Effector memory CD8-positive, alpha-beta T cell (primary cell): ENCODE data around the gene CCDC116.
A peak's percentile ranks its signal among the peaks of the same experiment; 100 is the strongest.
"Not testable (repeated sequence)": the region's sequence is repeated elsewhere in the genome, so short reads cannot be mapped to it uniquely, and the experiment has no call there.

ENCODE experiments used
- ATAC-seq: fragments of 150-1000 bp; cut with Tn5 transposase; replicated peaks from 2 replicates; pipeline ENCODE4 v1.10.0; 2021; ENCODE audit warnings: mild to moderate bottlenecking, moderate library complexity
- DNase-seq, 3 experiments: peaks; one replicate each; pipeline ENCODE4 v3.0.0; 2021
- H3K27ac Mint-ChIP-seq, 2 donors: one replicate each; pipeline ENCODE4 v1.8.0; 2022; ENCODE audit warnings: mild to moderate bottlenecking in 2 of 2, mixed read lengths in 2 of 2, moderate library complexity in 2 of 2
- H3K27me3 Mint-ChIP-seq, 2 donors: one replicate each; pipeline ENCODE4 v1.8.0; 2022; ENCODE audit warnings: mixed read lengths in 2 of 2
- H3K36me3 Mint-ChIP-seq: one replicate; pipeline ENCODE4 v1.8.0; 2022; ENCODE audit warnings: mild to moderate bottlenecking, moderate library complexity, mixed read lengths; ENCODE audit not compliant: insufficient read depth
- H3K4me1 Mint-ChIP-seq, 2 donors: one replicate each; pipeline ENCODE4 v1.8.0; 2022; ENCODE audit warnings: low read depth in 2 of 2, mixed read lengths in 2 of 2
- H3K4me3 Mint-ChIP-seq, 2 donors: one replicate each; pipeline ENCODE4 v1.8.0; 2022; ENCODE audit warnings: mild to moderate bottlenecking in 2 of 2, mixed read lengths in 2 of 2, moderate library complexity in 2 of 2
- H3K9me3 Mint-ChIP-seq, 2 donors: one replicate each; pipeline ENCODE4 v1.8.0; 2022; ENCODE audit warnings: mixed read lengths in 2 of 2

Gene CCDC116

DNA sequence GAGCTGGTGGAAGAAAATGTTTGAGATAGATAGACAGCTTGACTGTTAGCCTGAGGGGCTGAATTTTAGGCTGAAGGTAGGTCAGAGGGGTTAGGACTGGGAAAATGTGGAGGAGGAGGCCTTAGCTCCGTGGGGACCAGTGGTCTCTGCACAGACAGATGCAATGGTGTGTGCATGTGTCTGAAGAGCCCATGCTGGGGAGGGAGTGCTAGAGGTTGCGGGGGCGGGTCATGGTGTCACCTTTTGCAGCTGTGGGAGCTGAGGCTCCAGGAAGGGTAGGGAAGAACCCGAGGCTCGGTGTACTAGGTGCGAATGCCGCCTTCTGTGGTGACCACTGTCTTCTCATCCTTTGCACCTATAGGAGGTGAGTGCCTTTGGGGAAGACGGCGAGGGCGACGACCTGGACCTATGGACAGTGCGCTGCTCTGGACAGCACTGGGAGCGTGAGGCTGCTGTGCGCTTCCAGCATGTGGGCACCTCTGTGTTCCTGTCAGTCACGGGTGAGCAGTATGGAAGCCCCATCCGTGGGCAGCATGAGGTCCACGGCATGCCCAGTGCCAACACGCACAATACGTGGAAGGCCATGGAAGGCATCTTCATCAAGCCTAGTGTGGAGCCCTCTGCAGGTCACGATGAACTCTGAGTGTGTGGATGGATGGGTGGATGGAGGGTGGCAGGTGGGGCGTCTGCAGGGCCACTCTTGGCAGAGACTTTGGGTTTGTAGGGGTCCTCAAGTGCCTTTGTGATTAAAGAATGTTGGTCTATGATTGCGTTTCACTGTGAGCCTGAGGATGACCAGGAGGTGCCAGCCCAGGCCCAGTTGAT, 11.2 kb downstream of the CCDC116 start:
- Mint-ChIP-seq H3K27ac (peak overlapping the region; percentile 16 to 89), H3K4me1 (peaks cover 20 to 26% of the 10 kb centered on the region in 2 donors), H3K9me3 (no peaks in the 10 kb centered on the region), H3K4me3 (peak overlapping the region; percentile 72), H3K27me3 (no peaks in the 10 kb centered on the region), H3K36me3 (peaks cover 39% of the 10 kb centered on the region)
- ATAC-seq (no peak), DNase-seq (no peak)

DNA sequence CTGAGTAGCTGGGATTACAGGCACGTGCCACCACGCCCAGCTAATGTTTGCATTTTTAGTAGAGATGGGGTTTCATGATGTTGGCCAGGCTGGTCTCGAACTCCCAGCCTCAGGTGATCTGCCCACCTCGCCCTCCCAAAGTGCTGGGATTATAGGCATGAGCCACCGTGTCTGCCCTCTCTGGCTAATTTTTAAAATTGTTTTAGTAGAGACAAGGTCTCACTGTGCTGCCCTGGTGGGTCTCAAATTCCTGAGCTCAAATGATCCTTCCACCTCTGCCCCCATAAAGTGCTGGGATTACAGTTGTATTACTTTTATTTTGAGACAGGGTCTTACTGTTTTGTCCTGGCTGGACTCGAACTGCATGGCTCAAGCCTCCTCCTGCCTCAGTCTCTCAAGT, 13.0 kb downstream of the CCDC116 start:
- Mint-ChIP-seq H3K4me1 (peaks cover 20 to 26% of the 10 kb centered on the region in 2 donors), H3K36me3 (peaks cover 42% of the 10 kb centered on the region)
- H3K9me3 Mint-ChIP-seq, H3K4me3 Mint-ChIP-seq, H3K27me3 Mint-ChIP-seq, H3K27ac Mint-ChIP-seq, DNase-seq, ATAC-seq: not testable (repeated sequence)

DNA sequence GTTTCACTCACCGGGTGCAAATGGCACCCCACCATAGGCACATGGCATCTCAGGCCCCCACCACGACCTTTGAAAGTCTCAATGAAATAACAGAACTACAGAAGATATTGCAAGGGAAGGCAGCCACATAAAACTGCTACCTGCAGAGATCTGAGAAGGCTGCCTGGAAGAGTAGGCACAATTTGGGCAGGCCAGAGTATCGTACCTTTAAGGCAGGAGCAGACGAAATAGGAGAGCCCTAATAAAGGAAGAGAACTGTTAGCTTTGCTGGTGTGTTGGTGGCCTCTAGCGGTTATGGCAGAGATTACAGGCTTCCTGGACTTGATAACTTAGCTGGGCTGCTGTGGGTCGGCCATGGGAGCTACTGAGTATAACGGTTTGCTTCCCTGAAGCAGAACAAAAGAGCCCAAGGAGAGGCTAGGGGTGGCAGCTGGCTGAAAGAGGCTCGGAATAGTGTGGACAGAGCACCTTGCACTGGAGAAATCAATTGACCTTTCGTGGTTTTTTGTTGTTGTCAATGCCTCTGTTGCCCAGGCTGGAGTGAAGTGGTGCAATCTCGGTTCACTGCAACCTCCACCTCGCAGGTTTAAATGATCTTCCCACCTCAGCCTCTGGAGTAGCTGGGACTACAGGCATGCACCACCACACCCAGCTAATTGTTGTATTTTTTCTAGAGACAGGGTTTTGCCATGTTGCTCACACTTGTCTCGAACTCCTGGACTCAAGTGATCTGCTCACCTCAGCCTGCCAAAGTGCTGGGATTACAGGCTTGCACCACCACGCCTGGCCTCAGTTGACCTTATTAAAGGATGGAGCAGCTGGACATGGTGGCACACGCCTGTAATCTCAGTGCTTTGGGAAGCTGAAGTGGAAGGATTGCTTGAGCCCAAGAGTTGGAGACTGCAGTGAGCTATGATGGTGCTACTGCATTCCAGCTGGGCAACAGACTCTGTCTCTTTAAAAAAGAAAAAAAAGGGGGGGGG, 14.3 kb downstream of the CCDC116 start:
- Mint-ChIP-seq H3K9me3 (no peaks in the 10 kb centered on the region), H3K36me3 (peaks cover 41% of the 10 kb centered on the region), H3K27me3 (no peaks in the 10 kb centered on the region), H3K4me3 (no peak overlapping the region), H3K4me1 (peaks cover 25 to 32% of the 10 kb centered on the region in 2 donors), H3K27ac (peak overlapping the region in 1 of 2 donors; percentile 26)
- ATAC-seq (peak; percentile 23), DNase-seq (peak; percentile 74 to 80 (median 75))

DNA sequence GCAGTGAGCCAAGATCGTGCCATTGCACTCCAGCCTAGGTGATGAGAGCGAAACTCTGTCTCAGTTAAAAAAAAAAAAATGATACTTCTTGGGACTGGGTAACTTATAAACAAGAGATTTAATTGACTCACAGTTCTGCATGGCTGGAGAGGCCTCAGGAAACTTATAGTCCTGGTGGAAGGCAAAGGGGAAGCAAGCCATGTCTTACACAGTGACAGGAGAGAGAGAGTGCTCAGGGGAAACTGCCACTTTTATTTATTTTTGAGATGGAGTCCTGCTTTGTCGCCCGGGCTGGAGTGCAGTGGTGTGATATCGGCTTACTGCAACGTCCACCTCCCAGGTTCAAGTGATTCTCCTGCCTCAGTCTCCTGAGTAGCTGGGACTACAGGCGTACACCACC, 17.7 kb downstream of the CCDC116 start:
- no peak overlapping the region for H3K27ac Mint-ChIP-seq
- H3K36me3 Mint-ChIP-seq, result peaks cover 16% of the 10 kb centered on the region
- DNase-seq (no peak), ATAC-seq (no peak)
- no peaks in the 10 kb centered on the region for H3K9me3 Mint-ChIP-seq
- peak overlapping the region; percentile 20 to 89 for H3K4me3 Mint-ChIP-seq
- peaks cover 18 to 20% of the 10 kb centered on the region in 2 donors for H3K4me1 Mint-ChIP-seq
- no peaks in the 10 kb centered on the region for H3K27me3 Mint-ChIP-seq

DNA sequence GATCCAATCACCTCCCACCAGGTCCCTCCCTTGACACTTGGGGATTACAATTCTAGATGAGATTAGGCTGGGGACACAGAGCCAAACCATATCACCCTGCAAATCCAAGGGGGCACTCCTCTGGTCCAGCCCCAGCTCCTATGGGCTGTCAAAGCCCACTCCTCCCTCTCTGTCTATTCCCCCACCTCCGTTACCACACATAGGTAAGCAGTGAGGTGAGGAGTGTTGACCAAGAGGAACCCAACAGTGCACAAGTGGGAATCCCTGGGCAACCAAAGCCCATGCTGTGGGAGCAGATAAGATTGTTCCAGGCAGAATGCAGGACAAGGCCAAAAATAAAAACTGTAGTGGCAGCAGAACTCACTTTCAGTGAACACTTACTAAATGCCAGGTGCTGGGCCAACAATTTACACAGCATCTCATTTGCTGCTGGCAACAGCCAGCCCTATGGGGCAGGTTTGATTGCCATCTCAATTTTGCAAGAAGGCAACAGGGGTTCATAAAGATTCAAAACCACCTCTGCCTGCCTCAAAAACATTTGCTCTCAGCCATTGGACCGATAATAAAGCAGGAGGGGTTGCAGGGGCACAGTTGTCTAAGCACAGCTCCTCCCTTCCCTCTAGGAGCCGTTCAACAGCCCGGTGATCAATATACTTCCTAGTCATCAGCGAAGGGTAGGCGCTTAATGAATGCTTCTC, 18.4 kb downstream of the CCDC116 start:
- peak overlapping the region; percentile 27 to 51 for H3K27ac Mint-ChIP-seq
- peaks cover 12% of the 10 kb centered on the region for H3K36me3 Mint-ChIP-seq
- ATAC-seq (no peak), DNase-seq (no peak)
- peak overlapping the region; percentile 89 to 90 for H3K4me3 Mint-ChIP-seq
- no peaks in the 10 kb centered on the region for H3K27me3 Mint-ChIP-seq
- H3K9me3 Mint-ChIP-seq, result no peaks in the 10 kb centered on the region
- H3K4me1 Mint-ChIP-seq, result peaks cover 18 to 20% of the 10 kb centered on the region in 2 donors

DNA sequence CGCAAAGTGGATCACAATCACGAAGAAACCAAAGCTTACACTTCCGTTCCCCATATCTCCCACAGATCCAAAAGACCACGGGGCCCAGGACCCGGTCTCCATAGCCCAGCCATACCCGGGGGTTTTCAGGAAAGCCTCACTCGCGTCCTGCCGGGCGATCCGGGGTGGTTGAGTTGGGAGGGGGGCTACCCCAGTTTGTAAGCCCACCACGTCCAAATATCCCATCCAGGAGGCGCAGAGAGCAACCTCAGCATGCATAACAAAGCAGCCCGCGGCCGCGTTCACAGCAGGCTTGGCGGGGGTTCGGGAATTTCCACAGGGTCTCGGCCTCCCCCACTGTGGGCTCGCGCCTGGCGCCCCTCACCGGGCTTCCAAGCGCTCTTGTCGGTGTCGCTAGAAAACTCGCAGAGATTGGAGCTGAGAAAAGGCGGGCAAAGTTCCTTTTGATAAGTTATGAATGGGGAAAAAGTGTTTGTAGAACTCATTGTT, 19.0 kb downstream of the CCDC116 start:
- Mint-ChIP-seq H3K4me1 (peaks cover 16 to 19% of the 10 kb centered on the region in 2 donors), H3K4me3 (peak overlapping the region; percentile 89 to 90), H3K36me3 (peaks cover 6% of the 10 kb centered on the region), H3K27me3 (no peaks in the 10 kb centered on the region), H3K27ac (peak overlapping the region; percentile 27 to 51), H3K9me3 (no peaks in the 10 kb centered on the region)
- peak; percentile 33 for ATAC-seq
- no peak for DNase-seq

DNA sequence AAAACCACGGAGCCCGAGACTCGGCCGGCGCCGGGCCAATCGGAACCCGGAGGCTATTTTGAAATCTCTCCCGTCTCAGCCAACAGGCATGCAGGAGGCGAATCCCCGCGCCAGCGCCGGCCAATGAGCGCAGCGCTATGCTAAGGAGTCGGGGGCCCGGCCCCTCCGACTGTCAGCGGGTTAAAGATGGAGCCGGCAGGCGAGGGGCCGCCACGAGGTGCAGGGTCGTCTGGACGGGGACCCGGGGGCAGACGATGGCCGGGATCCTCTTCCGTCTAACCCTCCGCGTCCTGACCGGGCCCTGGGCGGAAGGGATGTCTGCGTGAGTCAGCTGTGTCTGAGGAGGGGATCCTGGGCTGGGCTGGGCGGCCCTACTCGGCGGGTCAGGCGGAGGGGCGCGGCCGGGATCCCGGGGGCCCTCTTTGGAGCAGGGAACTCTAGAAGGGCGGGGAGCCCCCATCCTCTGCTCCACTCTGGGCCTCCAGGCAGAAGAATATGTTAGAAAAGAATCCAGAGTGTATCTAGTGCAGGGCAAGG, 19.5 kb downstream of the CCDC116 start:
- Mint-ChIP-seq H3K4me3 (peak overlapping the region; percentile 89 to 90), H3K27me3 (no peaks in the 10 kb centered on the region), H3K4me1 (peaks cover 18 to 21% of the 10 kb centered on the region in 2 donors), H3K9me3 (no peaks in the 10 kb centered on the region), H3K27ac (peak overlapping the region; percentile 27 to 51), H3K36me3 (peaks cover 3% of the 10 kb centered on the region)
- DNase-seq, result peak; percentile 63 to 69 (median 69)
- peak; percentile 97 for ATAC-seq

DNA sequence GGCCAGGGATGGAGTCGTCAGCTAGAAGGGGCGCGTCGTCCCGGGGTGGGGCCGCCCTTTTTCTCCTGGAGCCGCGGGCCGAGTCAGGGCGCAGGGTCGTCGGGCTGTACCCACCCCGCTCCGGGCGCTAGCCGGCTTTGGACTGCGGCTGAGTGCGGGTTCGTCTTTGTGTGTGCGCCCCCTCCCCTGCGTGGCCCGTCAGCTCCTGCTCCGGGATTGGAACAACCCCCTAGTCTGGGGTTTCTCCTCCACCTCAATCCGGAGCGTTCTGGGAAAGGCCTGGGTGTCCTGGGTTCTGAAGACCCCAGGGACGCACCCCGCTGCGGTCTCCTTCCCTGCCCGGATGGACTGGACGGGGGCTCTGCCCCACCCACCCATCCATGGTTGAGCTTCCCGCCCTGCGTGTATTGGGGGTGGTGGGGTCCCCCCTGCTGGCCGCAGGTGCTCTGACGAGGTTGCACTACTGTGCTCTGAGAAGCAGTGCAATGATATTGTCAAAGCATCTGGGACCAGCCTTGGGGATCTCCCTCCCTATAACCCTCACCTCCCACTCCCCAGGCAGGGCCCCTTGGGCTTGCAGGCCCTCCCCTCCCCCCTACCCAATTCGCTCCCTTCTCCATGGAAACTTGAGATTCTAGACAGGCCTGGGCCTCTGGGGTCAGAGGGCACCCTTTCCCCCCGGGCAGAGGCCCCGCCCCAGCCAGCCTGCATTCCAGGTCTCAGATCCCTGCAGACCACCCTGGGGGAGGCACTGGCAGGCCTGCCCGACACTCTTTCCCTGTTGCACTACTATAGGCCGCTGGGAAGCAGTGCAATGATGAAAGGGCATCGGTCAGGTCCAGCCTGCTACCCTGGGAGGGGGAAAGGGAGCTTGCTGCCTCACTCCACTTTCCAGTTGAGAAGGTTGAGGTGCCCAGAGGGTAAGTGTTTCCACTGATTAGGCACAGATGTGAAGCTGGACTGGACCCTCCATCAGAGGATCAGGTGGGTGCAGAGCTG, 20.3 kb downstream of the CCDC116 start:
- Mint-ChIP-seq H3K4me1 (peaks cover 20 to 23% of the 10 kb centered on the region in 2 donors), H3K36me3 (peaks cover 6% of the 10 kb centered on the region), H3K27ac (no peak overlapping the region), H3K9me3 (no peaks in the 10 kb centered on the region), H3K4me3 (peak overlapping the region; percentile 89 to 90), H3K27me3 (no peaks in the 10 kb centered on the region)
- DNase-seq (no peak), ATAC-seq (no peak)

DNA sequence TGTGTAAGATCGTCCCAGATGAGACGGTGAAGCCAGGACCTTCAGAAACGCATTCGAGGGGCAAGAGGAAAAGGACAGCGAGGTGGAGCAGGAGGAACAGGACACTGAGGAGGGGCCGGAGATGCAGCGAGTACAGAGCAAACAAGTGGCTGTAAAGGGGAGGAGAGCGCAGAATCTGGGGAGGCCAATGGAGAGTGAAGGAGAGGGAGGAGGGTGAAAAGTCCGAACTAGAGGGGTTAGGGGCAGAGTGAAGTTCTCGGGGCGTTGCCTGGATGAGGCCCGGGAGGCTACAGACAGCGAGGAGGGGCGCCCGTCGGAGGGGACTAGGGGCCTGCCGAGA, 24.4 kb downstream of the CCDC116 start:
- ATAC-seq (no peak), DNase-seq (no peak)
- H3K4me3 Mint-ChIP-seq, result peak overlapping the region; percentile 82 to 86
- no peaks in the 10 kb centered on the region for H3K27me3 Mint-ChIP-seq
- peak overlapping the region; percentile 70 to 83 for H3K27ac Mint-ChIP-seq
- peaks cover 13 to 15% of the 10 kb centered on the region in 2 donors for H3K4me1 Mint-ChIP-seq
- peaks cover 3% of the 10 kb centered on the region for H3K36me3 Mint-ChIP-seq
- H3K9me3 Mint-ChIP-seq, result no peaks in the 10 kb centered on the region

DNA sequence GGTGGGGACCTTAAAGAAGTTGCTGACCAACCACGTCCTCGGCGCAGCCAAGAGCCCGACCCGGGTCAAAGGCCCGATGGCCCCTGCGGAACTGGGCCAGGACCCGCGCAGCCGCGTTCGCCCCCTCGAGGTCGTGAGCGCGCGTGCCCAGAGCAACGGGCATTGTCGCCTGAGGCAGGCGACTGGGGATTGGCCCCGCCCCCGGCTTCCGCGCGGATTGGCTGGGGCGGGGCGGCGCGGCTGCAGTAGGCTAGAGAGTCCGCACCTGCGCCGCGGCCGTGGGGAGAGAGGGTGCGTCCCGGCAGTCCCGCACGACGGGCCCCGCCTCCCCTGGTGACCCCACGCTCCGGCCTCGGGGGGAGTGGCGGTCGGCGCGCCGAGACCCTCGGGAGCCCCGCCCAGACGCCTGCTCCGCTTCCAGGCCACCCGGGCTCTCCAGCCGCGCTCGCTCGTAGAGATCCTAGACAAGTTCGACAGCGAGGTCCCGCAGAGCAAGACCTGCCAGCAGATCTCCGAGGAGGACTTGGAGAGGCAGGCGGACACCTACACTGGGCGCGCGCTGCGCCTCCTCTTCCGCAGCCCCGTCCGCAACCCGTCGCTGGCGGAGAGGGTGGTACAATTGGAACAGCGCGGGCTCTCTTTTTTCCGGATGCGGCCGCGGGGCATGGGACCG, 24.9 kb downstream of the CCDC116 start:
- H3K4me1 Mint-ChIP-seq, result peaks cover 11 to 14% of the 10 kb centered on the region in 2 donors
- H3K27ac Mint-ChIP-seq, result peak overlapping the region in 1 of 2 donors; percentile 83
- peak; percentile 95 for ATAC-seq
- no peaks in the 10 kb centered on the region for H3K9me3 Mint-ChIP-seq
- no peaks in the 10 kb centered on the region for H3K27me3 Mint-ChIP-seq
- peaks cover 3% of the 10 kb centered on the region for H3K36me3 Mint-ChIP-seq
- peak; percentile 60 to 67 (median 66) for DNase-seq
- H3K4me3 Mint-ChIP-seq, result peak overlapping the region; percentile 82 to 86

DNA sequence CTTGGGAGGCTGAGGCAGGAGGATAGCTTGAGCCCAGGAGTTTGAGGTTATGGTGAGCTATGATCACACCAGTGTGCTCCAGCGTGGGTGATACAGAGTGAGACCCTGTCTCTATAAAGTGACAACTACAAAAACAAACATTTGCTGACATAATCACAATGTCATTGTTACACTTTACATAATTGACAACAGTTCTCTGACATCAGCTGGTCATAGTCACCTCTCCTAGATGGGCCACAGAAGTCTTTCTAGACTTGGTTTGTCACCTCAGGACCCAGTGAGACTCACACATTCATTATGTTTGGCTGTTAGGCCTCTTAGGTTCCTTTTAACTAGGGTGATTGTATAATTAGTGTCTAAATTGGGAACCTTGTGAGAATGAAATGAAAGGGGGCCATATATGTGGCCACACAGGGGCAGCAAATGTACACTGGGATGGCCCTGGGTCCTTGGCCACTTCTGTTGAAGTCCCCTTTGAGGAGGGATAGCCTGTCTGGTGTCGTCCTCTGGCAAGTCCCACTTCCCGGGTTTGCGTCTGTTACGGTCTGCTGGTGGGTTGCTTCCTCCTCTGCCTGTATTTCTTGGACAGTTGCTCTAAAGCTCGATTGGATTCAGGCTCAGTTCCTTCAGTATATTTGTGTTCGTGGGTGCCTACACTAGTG, 27.4 kb downstream of the CCDC116 start:
- ATAC-seq (no peak), DNase-seq (no peak)
- no peaks in the 10 kb centered on the region for H3K27me3 Mint-ChIP-seq
- H3K9me3 Mint-ChIP-seq, result no peaks in the 10 kb centered on the region
- H3K27ac Mint-ChIP-seq, result no peak overlapping the region
- no peak overlapping the region for H3K4me3 Mint-ChIP-seq
- peaks cover 3% of the 10 kb centered on the region for H3K36me3 Mint-ChIP-seq
- H3K4me1 Mint-ChIP-seq, result peaks cover 13 to 16% of the 10 kb centered on the region in 2 donors
